A549 (cell line): Measurements from ENCODE around the gene IFNA21. TPM values are rescaled to one million over a fixed set of nuclear protein-coding genes. Genes with fewer than 3 reads are reported as not detected.

Experiments used
- ATAC-seq, 2 experiments: fragments of 200-7000 bp in 1 of 2; fragments of >200 bp in 1 of 2; cut with Nextera tagmentation in 1 of 2; cut with Tn5 transposase in 1 of 2; 3 replicates each; pipeline versions ENCODE4 v1.8.0 to v1.9.1; 2018 to 2020; ENCODE audit warnings: mild to moderate bottlenecking in 1 of 2, moderate library complexity in 1 of 2
- CTCF ChIA-PET: fragments of 300-600 bp; sonication (Branson Sonifier 250); formaldehyde crosslinking; extraction: SDS; loops from one replicate; lab custom pipeline; 2021; ENCODE audit warnings: antibody characterized with exemption, inconsistent platforms; lab: Yijun Ruan, JAX
- POLR2A ChIA-PET: fragments of 350-600 bp; formaldehyde crosslinking; extraction: SDS; loops from one replicate; lab custom pipeline; 2021; ENCODE audit warnings: antibody characterized with exemption, inconsistent platforms; lab: Yijun Ruan, JAX
- DNase-seq, 2 experiments: peaks; one replicate each; pipeline versions ENCODE4 v3.0.0 to v3.0.0-alpha.2; 2011 to 2016; ENCODE audit warnings: low read depth in 1 of 2, low spot score in 1 of 2
- FAIRE-seq: peaks from 2 replicates; lab custom pipeline; 2011; peaks lifted over from hg19 to GRCh38; lab: Jason Lieb, UNC
- H3K27ac ChIP-seq, 2 experiments: fragments of >200 bp; sonication (Bioruptor Twin); formaldehyde crosslinking; 3 replicates each; pipeline ENCODE4 v1.5.1; 2016 to 2017
- H3K4me1 ChIP-seq: fragments of >200 bp; sonication (Bioruptor Twin); formaldehyde crosslinking; 3 replicates; pipeline ENCODE4 v1.6.1; 2016
- H3K4me2 ChIP-seq: fragments of >200 bp; sonication (Bioruptor Twin); formaldehyde crosslinking; 3 replicates; pipeline ENCODE4 v1.6.1; 2016
- H3K4me3 ChIP-seq: fragments of >200 bp; sonication (Bioruptor Twin); formaldehyde crosslinking; 3 replicates; pipeline ENCODE4 v1.5.1; 2016
- H3K9me3 ChIP-seq: fragments of >200 bp; sonication (Bioruptor Twin); formaldehyde crosslinking; 3 replicates; pipeline ENCODE4 v1.6.1; 2016
- BHLHE40 ChIP-seq: IDR thresholded peaks from 2 replicates; pipeline ENCODE4 v1.6.1; 2012; ENCODE audit warnings: low read depth, low read length, inconsistent platforms
- FOSL2 ChIP-seq, 2 experiments: fragments of 450-650 bp in 1 of 2; fragments of >200 bp in 1 of 2; sonication (Bioruptor Twin) in 1 of 2; formaldehyde crosslinking; IDR thresholded peaks; 2 replicates each; pipeline versions ENCODE4 v1.5.0 to v1.6.1; 2016 to 2020; ENCODE audit warnings: mild to moderate bottlenecking in 1 of 2, moderate library complexity in 1 of 2
- JUN ChIP-seq, 2 experiments: fragments of >200 bp; sonication (Bioruptor Twin); formaldehyde crosslinking; IDR thresholded peaks; 2 replicates in 1 of 2; 3 replicates in 1 of 2; pipeline ENCODE4 v1.6.1; 2016 to 2017
- JUNB ChIP-seq: fragments of >200 bp; sonication (Bioruptor Twin); formaldehyde crosslinking; IDR thresholded peaks from 2 replicates; pipeline ENCODE4 v1.6.1; 2016
- MYC ChIP-seq: IDR thresholded peaks from 2 replicates; pipeline ENCODE4 v1.6.1; 2012; ENCODE audit warnings: mild to moderate bottlenecking, inconsistent platforms, low read length, improper control_type of control experiment, borderline replicate concordance
- NPAS2 ChIP-seq: fragments of 250-450 bp; sonication (Bioruptor Pico); IDR thresholded peaks from 2 replicates; pipeline ENCODE4 v1.8.0; 2022; ENCODE audit warnings: mild to moderate bottlenecking, moderate library complexity, borderline replicate concordance
- RAD21 ChIP-seq, 2 experiments: fragments of >200 bp in 1 of 2; sonication (Bioruptor Twin) in 1 of 2; formaldehyde crosslinking in 1 of 2; IDR thresholded peaks in 1 of 2; conservative IDR thresholded peaks in 1 of 2; 2 replicates in 1 of 2; 3 replicates in 1 of 2; pipeline ENCODE4 v1.6.1; 2012 to 2018; ENCODE audit warnings: inconsistent platforms in 1 of 2
- RCOR1 ChIP-seq: fragments of 150-350 bp; IDR thresholded peaks from 2 replicates; pipeline ENCODE4 v1.6.1; 2014; ENCODE audit warnings: antibody characterized with exemption, low read length, low read depth
- WGBS: methylation state at CpG from one replicate; pipeline ENCODE4 v1.1.6; 2017; ENCODE audit errors: missing lambda C conversion rate; 5-methylcytosine and 5-hydroxymethylcytosine counted together
- polyA plus RNA-seq, 4 experiments: library from polyadenylated mRNA; depleted of rRNA in 3 of 4; stranded (reverse); fragments of >200 nt; fragmentation: RNase III in 1 of 4; extraction: RNeasy Plus Mini Kit Qiagen cat#74134 plus additional on column Dnase treatment in 1 of 4; gene quantifications; 2 replicates in 3 of 4; 3 replicates in 1 of 4; pipeline ENCODE4 v1.2.3, GENCODE V29; 2011 to 2017
- small RNA-seq, 6 experiments: library from RNA; depleted of rRNA; stranded (forward); fragments of <200 nt; gene quantifications; one replicate each; pipeline ENCODE3, GENCODE V24; 2012
- TF ChIP-seq, protein P1 (sequence below): fragments of >200 bp; sonication (Bioruptor Twin); formaldehyde crosslinking; IDR thresholded peaks from 2 replicates; pipeline ENCODE4 v1.6.1; 2016
- TF ChIP-seq, protein P2 (sequence below): fragments of 250-450 bp; sonication (Bioruptor Pico); IDR thresholded peaks from 2 replicates; pipeline ENCODE4 v1.5.0; 2020; ENCODE audit warnings: low read depth, mild to moderate bottlenecking, moderate library complexity
- TF ChIP-seq, protein P3 (sequence below): IDR thresholded peaks from 2 replicates; pipeline ENCODE4 v1.6.1; 2012; ENCODE audit warnings: low read depth, borderline replicate concordance

IFNA21 gene
- polyA plus RNA-seq, 2 of the 4 experiments (the other 2 are of a cell fraction), result not detected

DNA sequence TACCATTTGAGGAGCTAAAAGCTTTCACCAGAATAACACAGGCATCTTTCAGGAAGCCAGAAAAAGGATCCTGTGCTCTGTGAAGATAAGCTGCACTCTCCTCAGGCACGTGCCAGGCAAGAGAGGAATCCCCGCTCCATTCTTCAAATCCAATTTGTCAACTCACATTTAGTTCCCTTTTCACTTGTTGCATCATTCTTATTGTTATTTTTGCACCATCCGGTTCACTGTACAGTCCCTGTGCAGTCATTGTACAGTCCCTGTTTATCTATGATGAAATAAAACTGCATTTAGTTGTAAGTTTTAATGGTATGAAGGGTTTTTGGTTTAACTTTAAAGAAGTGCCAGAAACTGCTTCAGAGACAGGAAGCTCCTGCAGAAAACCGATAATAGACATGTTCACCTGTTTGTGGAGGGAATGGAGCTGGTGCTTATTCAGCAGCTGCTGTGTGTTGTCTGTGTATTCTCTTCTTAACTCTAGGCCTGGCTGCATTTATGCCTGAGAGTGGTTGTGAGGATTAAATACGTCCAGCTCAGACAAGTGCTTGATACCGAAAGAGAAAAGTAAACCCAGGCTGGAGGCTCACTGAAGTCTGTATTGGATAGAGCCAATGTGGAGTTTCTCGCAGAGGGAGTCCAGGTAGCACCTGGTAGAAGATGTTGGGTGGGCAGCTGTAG lies 47.2 kb downstream of the IFNA21 start:
- H3K9me3 ChIP-seq, result no peaks in the 10 kb centered on the region
- 57% methylated on average over 7 of the region's 7 CpGs for WGBS
- FAIRE-seq, result no peak
- no peak overlapping the region for H3K27ac ChIP-seq
- no peak for TF ChIP-seq RCOR1
- TF ChIP-seq MYC, result no peak
- TF ChIP-seq, protein P1, sequence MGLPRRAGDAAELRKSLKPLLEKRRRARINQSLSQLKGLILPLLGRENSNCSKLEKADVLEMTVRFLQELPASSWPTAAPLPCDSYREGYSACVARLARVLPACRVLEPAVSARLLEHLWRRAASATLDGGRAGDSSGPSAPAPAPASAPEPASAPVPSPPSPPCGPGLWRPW, result no peak
- TF ChIP-seq, protein P2, sequence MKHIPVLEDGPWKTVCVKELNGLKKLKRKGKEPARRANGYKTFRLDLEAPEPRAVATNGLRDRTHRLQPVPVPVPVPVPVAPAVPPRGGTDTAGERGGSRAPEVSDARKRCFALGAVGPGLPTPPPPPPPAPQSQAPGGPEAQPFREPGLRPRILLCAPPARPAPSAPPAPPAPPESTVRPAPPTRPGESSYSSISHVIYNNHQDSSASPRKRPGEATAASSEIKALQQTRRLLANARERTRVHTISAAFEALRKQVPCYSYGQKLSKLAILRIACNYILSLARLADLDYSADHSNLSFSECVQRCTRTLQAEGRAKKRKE (CRISPR knock-in tag), result no peak
- no peak for TF ChIP-seq RAD21 (conservative IDR thresholded peaks at IDR 0.05 in 1 of 2, IDR thresholded peaks at IDR 0.05 in 1 of 2)
- no peak for TF ChIP-seq JUN (IDR thresholded peaks at IDR 0.05)
- no peak for TF ChIP-seq NPAS2
- TF ChIP-seq, protein P3, sequence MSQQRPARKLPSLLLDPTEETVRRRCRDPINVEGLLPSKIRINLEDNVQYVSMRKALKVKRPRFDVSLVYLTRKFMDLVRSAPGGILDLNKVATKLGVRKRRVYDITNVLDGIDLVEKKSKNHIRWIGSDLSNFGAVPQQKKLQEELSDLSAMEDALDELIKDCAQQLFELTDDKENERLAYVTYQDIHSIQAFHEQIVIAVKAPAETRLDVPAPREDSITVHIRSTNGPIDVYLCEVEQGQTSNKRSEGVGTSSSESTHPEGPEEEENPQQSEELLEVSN, result no peak
- no peak for TF ChIP-seq JUNB
- TF ChIP-seq BHLHE40, result no peak
- no peak for TF ChIP-seq FOSL2 (IDR thresholded peaks at IDR 0.05)
- no peak for TF ChIP-seq FOSL2 (CRISPR knock-in tag; IDR thresholded peaks at IDR 0.05)
- no peak overlapping the region for H3K4me3 ChIP-seq
- no peaks in the 10 kb centered on the region for H3K4me1 ChIP-seq
- CTCF ChIA-PET, result interaction anchor here (0.7 to 1.8 kb wide), 4 partner anchors 8 to 1192 kb away, joined by 3 read pairs; no protein-coding TSS in a partner anchor
- no peak overlapping the region for H3K4me2 ChIP-seq
- POLR2A ChIA-PET, result no interaction called here
- DNase-seq, result no peak
- ATAC-seq, result no peak

Small RNA genes lying within 50 kb of the gene (small RNA-seq; reads per million reads assigned to genes)
- 0 reads per million in 6 experiments for gene RF00019

Other genes starting within 250 kb of the IFNA21 start
- gene HACD4, start 135.0 kb downstream of the IFNA21 start, polyA plus RNA-seq (2011; rRNA removed), result 4.1 and 4.4 TPM in 2 replicates
- gene HACD4, start 135.0 kb downstream of the IFNA21 start, polyA plus RNA-seq (2017; fragmentation: RNase III; extraction: RNeasy Plus Mini Kit Qiagen cat#74134 plus additional on column Dnase treatment), result 1.4 to 1.8 TPM (median 1.5 TPM) in 3 replicates
- gene IFNB1, start 88.7 kb downstream of the IFNA21 start, polyA plus RNA-seq (2011; rRNA removed), result not detected in 2 replicates
- gene IFNB1, start 88.7 kb downstream of the IFNA21 start, polyA plus RNA-seq (2017; fragmentation: RNase III; extraction: RNeasy Plus Mini Kit Qiagen cat#74134 plus additional on column Dnase treatment), result not detected in 3 replicates
- not detected in 2 replicates for gene IFNW1, start 24.8 kb downstream of the IFNA21 start, polyA plus RNA-seq (2011; rRNA removed)
- gene IFNW1, start 24.8 kb downstream of the IFNA21 start, polyA plus RNA-seq (2017; fragmentation: RNase III; extraction: RNeasy Plus Mini Kit Qiagen cat#74134 plus additional on column Dnase treatment), result not detected in 3 replicates
- gene IFNA4, start 20.9 kb upstream of the IFNA21 start, polyA plus RNA-seq (2011; rRNA removed), result not detected in 2 replicates
- gene IFNA4, start 20.9 kb upstream of the IFNA21 start, polyA plus RNA-seq (2017; fragmentation: RNase III; extraction: RNeasy Plus Mini Kit Qiagen cat#74134 plus additional on column Dnase treatment), result not detected in 3 replicates
- not detected in 2 replicates for gene IFNA7, start 35.5 kb upstream of the IFNA21 start, polyA plus RNA-seq (2011; rRNA removed)
- not detected in 3 replicates for gene IFNA7, start 35.5 kb upstream of the IFNA21 start, polyA plus RNA-seq (2017; fragmentation: RNase III; extraction: RNeasy Plus Mini Kit Qiagen cat#74134 plus additional on column Dnase treatment)
- gene IFNA10, start 40.5 kb upstream of the IFNA21 start, polyA plus RNA-seq (2011; rRNA removed), result not detected in 2 replicates
- not detected in 3 replicates for gene IFNA10, start 40.5 kb upstream of the IFNA21 start, polyA plus RNA-seq (2017; fragmentation: RNase III; extraction: RNeasy Plus Mini Kit Qiagen cat#74134 plus additional on column Dnase treatment)
- not detected in 2 replicates for gene IFNA16, start 50.7 kb upstream of the IFNA21 start, polyA plus RNA-seq (2011; rRNA removed)
- not detected in 3 replicates for gene IFNA16, start 50.7 kb upstream of the IFNA21 start, polyA plus RNA-seq (2017; fragmentation: RNase III; extraction: RNeasy Plus Mini Kit Qiagen cat#74134 plus additional on column Dnase treatment)
- gene IFNA17, start 61.6 kb upstream of the IFNA21 start, polyA plus RNA-seq (2011; rRNA removed), result not detected in 2 replicates
- not detected in 3 replicates for gene IFNA17, start 61.6 kb upstream of the IFNA21 start, polyA plus RNA-seq (2017; fragmentation: RNase III; extraction: RNeasy Plus Mini Kit Qiagen cat#74134 plus additional on column Dnase treatment)
- not detected in 2 replicates for gene IFNA14, start 73.3 kb upstream of the IFNA21 start, polyA plus RNA-seq (2011; rRNA removed)
- gene IFNA14, start 73.3 kb upstream of the IFNA21 start, polyA plus RNA-seq (2017; fragmentation: RNase III; extraction: RNeasy Plus Mini Kit Qiagen cat#74134 plus additional on column Dnase treatment), result not detected in 3 replicates
- gene IFNA5, start 138.7 kb upstream of the IFNA21 start, polyA plus RNA-seq (2011; rRNA removed), result not detected in 2 replicates
- gene IFNA5, start 138.7 kb upstream of the IFNA21 start, polyA plus RNA-seq (2017; fragmentation: RNase III; extraction: RNeasy Plus Mini Kit Qiagen cat#74134 plus additional on column Dnase treatment), result not detected in 3 replicates
- 25.3 and 27.4 TPM in 2 replicates for gene KLHL9, start 168.7 kb upstream of the IFNA21 start, polyA plus RNA-seq (2011; rRNA removed)
- gene KLHL9, start 168.7 kb upstream of the IFNA21 start, polyA plus RNA-seq (2017; fragmentation: RNase III; extraction: RNeasy Plus Mini Kit Qiagen cat#74134 plus additional on column Dnase treatment), result 17.8 to 19.5 TPM (median 18.6 TPM) in 3 replicates
- gene IFNA6, start 184.2 kb upstream of the IFNA21 start, polyA plus RNA-seq (2011; rRNA removed), result not detected in 2 replicates
- not detected in 3 replicates for gene IFNA6, start 184.2 kb upstream of the IFNA21 start, polyA plus RNA-seq (2017; fragmentation: RNase III; extraction: RNeasy Plus Mini Kit Qiagen cat#74134 plus additional on column Dnase treatment)
- not detected in 2 replicates for gene IFNA13, start 201.4 kb upstream of the IFNA21 start, polyA plus RNA-seq (2011; rRNA removed)
- gene IFNA13, start 201.4 kb upstream of the IFNA21 start, polyA plus RNA-seq (2017; fragmentation: RNase III; extraction: RNeasy Plus Mini Kit Qiagen cat#74134 plus additional on column Dnase treatment), result not detected in 3 replicates
- not detected in 2 replicates for gene IFNA2, start 218.7 kb upstream of the IFNA21 start, polyA plus RNA-seq (2011; rRNA removed)
- gene IFNA2, start 218.7 kb upstream of the IFNA21 start, polyA plus RNA-seq (2017; fragmentation: RNase III; extraction: RNeasy Plus Mini Kit Qiagen cat#74134 plus additional on column Dnase treatment), result not detected in 3 replicates
- gene IFNA8, start 242.5 kb upstream of the IFNA21 start, polyA plus RNA-seq (2011; rRNA removed), result not detected in 2 replicates
- gene IFNA8, start 242.5 kb upstream of the IFNA21 start, polyA plus RNA-seq (2017; fragmentation: RNase III; extraction: RNeasy Plus Mini Kit Qiagen cat#74134 plus additional on column Dnase treatment), result not detected in 3 replicates